SK-MEL-5 (cell line): Measurements from ENCODE around the gene CD207. TPM values are rescaled to one million over a fixed set of nuclear protein-coding genes. Genes with fewer than 3 reads are reported as not detected.

Source experiments
- DNase-seq: peaks from one replicate; pipeline ENCODE4 v3.0.0-alpha.2; 2016; ENCODE audit warnings: low read depth, low spot score
- in situ Hi-C: cut with HindIII; loops from 2 replicates; pipeline ENCODE4 v1.10.0; 2016; ENCODE audit warnings: low sequenced_read_pairs, high pct_unique_total_duplicates, low pct_unique_long_range_greater_than_20kb
- total RNA-seq: library from RNA; depleted of rRNA; stranded (reverse); fragments of >200 nt; shearing (Covaris generic); gene quantifications from 2 replicates; pipeline ENCODE4 v1.2.3, GENCODE V29; 2014

Gene CD207
- total RNA-seq, 1 experiment from 2014 or later, result not detected

DNA sequence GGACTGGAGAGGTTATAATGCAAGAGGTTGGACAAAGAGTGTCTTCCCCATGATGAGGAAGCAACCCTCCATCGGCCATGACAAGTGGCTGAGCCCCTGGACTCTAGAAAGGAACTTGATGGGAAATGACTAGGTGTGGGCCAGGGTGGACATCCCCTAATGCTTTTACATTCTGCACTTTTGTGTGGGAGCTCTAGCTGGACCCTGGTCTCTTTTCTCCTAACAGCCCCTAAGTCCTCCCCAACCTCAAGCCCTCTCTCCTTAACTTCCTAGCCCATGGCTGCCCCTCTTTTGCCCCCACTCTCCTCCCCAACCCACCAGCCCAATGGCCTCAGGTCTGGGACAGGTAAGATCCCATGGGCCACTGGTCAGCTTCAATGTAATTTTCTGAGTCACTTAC is 2.4 kb downstream of the CD207 start:
- DNase-seq, result no peak
- in situ Hi-C loops, result no loop called here

DNA sequence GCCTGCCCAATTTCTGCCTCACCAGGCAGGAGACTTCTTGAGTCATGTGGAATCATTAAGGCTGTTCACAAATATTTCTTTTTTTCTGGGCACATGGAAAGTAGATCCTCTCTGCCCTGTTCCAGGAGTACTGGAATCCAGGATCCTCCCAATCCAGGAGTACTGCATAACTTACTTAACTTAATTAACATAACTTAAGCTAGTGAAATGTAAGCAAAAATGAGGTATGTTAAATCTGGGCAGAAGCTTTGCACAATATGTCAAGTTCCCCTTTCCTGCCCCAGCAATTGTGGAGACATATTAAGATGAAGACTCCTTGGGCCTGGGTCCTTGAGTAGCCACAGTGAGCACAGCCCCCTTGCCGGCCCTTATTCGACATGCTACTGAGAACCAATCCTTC is 3.2 kb downstream of the CD207 start:
- in situ Hi-C loops, result no loop called here
- no peak for DNase-seq

DNA sequence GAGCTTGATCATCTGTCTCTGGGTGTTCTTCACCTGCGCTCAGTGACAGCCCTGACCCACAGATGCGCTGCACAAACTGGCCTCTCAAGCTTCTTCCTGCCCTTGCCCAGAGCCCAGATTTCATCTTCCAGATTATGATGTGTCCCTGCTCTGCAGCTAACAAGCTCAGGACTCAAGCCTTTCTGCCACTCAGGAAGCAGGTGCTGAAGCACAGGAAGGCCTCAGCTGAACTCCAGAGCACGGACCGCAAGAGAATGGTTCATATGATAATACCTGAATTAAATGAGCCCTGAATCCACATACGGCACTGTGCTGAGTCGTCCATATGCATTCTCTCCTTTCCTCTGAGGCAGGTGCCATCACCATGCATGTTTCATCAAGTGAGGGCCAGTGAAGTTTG is 3.8 kb downstream of the CD207 start:
- DNase-seq, result no peak
- in situ Hi-C loops, result no loop called here

- no peak for DNase-seq
- in situ Hi-C loops, result no loop called here
These were observed 5.2 kb downstream of the CD207 start for GRCh38 chr2:70830366-70830765.

DNA sequence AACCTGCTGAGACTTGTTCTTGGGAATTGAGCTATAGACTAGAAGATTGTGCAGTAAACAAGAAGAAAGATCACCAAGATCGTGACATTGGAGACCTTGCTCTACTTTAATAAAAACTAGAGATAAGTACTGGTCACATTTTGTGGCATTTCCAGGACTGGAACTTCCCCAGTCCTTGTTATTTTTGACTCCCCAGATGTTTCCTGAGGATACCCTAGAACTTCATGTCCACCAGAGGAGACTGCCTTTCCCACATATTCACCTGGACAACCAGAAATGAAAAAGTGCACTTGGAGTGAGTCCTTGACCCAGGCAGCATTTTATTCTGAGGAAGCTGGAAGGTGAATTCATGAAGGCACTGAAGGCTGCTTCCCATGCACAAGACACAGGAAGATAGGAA is 5.7 kb downstream of the CD207 start:
- in situ Hi-C loops, result no loop called here
- DNase-seq, result no peak

DNA sequence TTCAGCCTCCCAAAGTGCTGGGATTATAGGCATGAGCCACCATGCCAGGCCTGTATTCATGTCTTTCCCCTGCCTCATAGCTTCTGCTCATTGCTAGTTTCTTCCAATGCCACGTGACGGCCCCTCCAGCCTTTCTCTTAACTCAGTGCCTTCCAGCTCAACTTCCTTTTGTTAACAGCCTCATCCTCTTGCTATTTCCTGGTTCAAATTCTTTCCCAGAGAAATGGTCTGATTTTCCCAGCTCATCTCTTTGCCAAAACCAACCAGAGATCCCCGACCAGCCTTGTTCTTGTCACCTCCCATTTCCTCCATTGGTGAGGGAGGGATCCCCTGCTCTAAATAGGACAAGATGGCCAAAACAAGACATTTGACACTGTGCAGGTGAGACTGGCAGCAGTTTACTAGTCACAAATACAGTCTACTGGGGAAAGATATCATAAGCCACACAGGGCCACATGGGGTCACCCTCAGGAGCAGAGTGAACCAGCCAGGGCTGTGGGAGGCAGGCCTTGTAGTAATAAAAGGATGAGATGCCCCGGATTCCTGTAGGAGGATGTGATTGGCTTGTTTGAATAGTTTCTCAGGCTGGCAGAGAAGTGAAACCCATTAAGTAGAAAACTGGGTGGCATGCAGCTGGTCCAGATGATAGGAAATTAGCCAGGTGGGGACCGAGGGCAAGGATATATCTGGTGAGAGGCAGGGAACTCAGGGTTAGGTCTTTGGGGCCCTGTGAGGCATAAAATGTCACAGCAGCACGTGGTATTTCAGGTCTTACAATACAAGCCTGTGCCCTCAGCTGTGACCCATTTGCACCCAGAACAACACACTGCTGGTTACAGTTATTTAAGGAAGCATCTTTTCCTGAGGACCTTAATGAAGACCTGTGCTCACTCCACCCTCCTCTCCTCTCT is 6.4 kb downstream of the CD207 start:
- in situ Hi-C loops, result no loop called here
- no peak for DNase-seq

DNA sequence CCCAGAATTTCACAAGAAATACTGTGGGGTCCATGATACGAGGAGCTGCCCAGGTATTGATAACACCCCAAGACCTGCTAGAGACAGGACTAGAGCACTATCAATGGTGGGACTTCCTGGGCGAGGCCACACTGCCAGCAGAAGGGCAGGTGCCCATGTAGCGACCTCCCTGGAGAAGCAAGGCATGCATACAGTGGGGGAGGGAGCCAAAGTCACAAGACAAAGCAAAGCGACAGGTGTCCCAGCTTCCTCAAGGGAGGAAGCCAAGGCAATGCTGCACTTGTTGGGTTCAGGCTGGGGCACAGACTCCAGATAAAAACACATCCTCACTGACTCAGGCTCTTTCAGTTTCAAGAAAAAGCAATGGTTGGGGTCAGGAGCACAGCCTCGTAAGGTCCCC is 7.5 kb downstream of the CD207 start:
- in situ Hi-C loops, result no loop called here
- DNase-seq, result no peak

DNA sequence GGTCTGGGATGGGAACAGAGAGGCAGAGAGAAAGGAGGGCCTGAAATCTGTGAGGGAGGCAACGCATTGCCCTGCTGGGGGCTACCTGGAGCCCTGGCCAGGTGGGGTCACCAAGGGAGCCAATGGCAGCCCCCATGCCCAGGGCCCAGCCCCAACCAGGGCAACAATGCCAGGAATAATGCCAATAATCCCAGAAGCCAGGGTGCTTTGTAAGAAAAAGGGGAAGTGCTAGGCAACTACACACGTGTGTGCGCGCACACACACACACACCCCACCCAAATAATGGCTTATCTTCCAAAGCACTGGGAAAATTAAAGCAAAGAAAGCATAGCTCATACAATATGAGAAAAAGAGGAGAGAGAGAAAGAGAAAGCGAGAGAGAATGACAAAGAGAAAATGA is 8.2 kb downstream of the CD207 start:
- DNase-seq, result no peak
- in situ Hi-C loops, result no loop called here

GRCh38 chr2:70826696-70827350 is 8.8 kb downstream of the CD207 start:
- in situ Hi-C loops, result no loop called here
- DNase-seq, result no peak

DNA sequence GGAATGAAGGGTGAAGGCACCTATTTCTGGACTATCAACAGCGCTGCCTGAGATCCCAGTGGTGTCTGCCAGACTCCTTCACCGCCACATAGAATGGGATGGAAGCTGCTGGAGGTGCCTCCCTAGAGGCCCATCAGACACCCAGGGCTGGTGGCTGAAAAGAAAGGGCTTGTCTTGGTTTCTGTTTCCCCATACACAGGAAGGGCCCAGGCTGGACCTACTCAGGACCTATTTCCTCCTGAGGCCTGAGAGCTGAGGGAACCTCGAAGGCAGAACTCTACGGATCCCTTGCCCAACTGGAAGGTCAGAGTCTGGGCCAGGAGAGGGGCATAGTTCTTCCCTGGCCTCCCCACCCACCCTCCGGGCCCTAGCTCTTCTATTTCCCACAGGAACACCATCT is 12.4 kb downstream of the CD207 start:
- in situ Hi-C loops, result no loop called here
- no peak for DNase-seq

- in situ Hi-C loops, result no loop called here
- DNase-seq, result no peak
These were observed 12.8 kb downstream of the CD207 start for GRCh38 chr2:70822843-70823242.

DNA sequence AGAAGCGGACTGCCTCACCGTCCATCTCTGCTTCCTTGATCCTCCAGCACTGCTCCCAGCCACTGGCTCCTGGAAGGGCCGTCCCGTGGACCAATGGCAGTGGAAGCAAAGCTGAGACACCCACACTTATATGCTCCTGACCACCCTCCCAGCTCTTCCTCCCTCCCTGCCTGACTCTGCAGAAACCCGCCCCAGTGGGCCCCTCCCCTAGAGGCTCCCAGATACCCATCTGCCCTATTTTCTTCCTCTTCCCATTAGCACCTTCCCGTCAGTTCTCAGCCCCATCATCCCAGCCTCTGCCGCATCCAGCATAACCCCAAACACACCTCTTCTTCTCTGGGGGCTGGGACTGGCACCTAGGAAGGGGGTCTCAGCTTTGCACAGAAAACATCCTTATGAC is 15.1 kb downstream of the CD207 start, which contains the start of gene CLEC4F:
Gene CLEC4F, minus strand, starts transcription at position 101 of the 400 bp plus-strand sequence. Its CDS starts 76 bp downstream, at position 25.
- no peak for DNase-seq
- in situ Hi-C loops, result no loop called here

GRCh38 chr2:70817284-70817954 is 18.2 kb downstream of the CD207 start:
- no peak for DNase-seq
- in situ Hi-C loops, result no loop called here

- DNase-seq, result no peak
- in situ Hi-C loops, result no loop called here
These were observed 18.9 kb downstream of the CD207 start for GRCh38 chr2:70816726-70817125.

DNA sequence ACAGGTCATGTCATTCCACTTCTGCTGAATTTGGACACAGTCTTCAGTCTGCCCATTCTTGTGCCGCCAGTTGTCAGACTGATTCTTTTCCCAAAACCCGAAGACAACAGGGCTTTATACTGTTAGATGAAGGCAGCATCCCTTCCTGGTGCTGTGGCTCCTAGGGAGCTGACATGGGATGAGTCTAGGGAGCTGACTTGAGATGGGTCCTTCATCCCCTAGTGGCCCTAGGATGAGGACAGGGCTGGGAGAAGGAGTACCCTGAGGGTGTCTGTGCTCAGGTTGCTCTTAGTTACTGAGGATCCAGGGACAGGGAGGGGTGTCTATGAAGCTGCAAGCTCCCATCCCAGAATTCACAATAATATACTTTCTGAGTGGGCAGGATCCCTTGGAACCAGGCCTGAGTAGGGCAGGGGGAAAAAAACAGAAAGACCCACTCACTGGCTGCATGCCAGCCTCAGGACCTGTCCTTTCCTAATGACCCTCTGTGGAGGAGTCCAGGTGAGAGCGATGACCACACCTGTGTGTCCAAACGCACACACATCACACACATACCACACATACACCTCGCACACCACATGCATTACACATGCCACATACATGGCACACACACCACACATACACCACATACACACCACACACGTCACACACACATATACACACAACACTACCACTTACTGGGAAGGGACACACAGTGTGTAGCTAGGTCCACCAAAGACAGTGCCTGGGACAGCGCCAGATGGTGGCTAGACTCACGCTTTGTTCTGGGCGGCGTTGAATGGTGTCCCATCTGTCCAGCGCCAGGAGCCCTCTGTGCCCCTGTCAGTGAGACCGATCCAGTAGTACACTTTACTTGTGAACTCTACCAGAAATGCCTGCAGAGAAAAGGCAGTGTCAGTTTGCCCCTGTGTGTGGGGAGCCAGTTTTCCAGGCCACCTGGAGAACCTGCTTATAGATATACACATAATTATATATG is 26.3 kb downstream of the CD207 start:
- in situ Hi-C loops, result no loop called here

DNA sequence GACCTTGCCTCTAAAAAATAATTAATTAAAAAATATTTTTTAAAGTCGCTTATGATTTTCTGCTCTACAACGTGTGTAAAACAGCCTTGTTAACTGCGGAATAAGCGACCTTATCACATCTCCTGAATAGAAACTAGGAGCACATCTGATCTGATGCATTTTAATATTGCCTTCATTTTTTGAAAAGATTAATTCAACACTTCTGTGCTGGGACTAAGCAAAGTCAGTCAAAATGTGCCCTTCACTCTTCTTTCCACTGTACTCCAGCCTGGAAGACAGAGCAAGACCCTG is 27.8 kb downstream of the CD207 start:
- in situ Hi-C loops, result no loop called here
- no peak for DNase-seq

More for the DNA sequence above, 26.3 kb downstream of the CD207 start:
- DNase-seq, result no peak

GRCh38 chr2:70807102-70807827 is 28.4 kb downstream of the CD207 start:
- in situ Hi-C loops, result no loop called here
- no peak for DNase-seq
